Kidney (tissue), 14 donors: ENCODE results near the gene TRPC6. TPM values are rescaled to one million over a fixed set of nuclear protein-coding genes. Genes with fewer than 3 reads are reported as not detected.
A peak's percentile ranks its signal among the peaks of the same experiment; 100 is the strongest.

ENCODE experiments used
- DNase-seq, 5 donors: peaks; one replicate each; pipeline ENCODE4 v3.0.0-alpha.2; 2013 to 2020
- FAIRE-seq: peaks from 2 replicates; lab custom pipeline; 2012; peaks lifted over from hg19 to GRCh38; lab: Jason Lieb, UNC
- H3K27ac ChIP-seq, 2 donors: one replicate each; pipeline ENCODE4 v1.7.0; 2013; ENCODE audit warnings: low read depth in 2 of 2, low read length in 2 of 2, inconsistent platforms in 1 of 2
- H3K27me3 ChIP-seq: one replicate; pipeline ENCODE4 v1.7.1; 2013; ENCODE audit warnings: low read length, inconsistent platforms; ENCODE audit not compliant: control insufficient read depth, insufficient read depth
- H3K36me3 ChIP-seq, 3 donors: one replicate each; pipeline versions ENCODE4 v1.7.0 to v1.7.1; 2013; ENCODE audit warnings: low read length in 3 of 3, control low read depth in 1 of 3, inconsistent platforms in 1 of 3; ENCODE audit not compliant: insufficient read depth in 3 of 3, control insufficient read depth in 2 of 3
- H3K4me1 ChIP-seq, 3 donors: one replicate each; pipeline versions ENCODE4 v1.7.0 to v1.7.1; 2013; ENCODE audit warnings: low read length in 3 of 3, inconsistent platforms in 1 of 3, low read depth in 1 of 3; ENCODE audit not compliant: control insufficient read depth in 2 of 3, insufficient read depth in 2 of 3
- H3K4me3 ChIP-seq, 3 donors: one replicate each; pipeline versions ENCODE4 v1.7.0 to v1.8.1; 2013; ENCODE audit warnings: low read length in 3 of 3, control low read depth in 1 of 3, inconsistent platforms in 1 of 3
- H3K9ac ChIP-seq, 3 donors: one replicate each; pipeline versions ENCODE4 v1.7.0 to v1.7.1; 2013; ENCODE audit warnings: low read length in 3 of 3, control low read depth in 1 of 3, inconsistent platforms in 1 of 3
- H3K9me3 ChIP-seq, 3 donors: one replicate each; pipeline versions ENCODE4 v1.7.0 to v1.7.1; 2013; ENCODE audit warnings: low read length in 3 of 3, control low read depth in 1 of 3, inconsistent platforms in 1 of 3; ENCODE audit not compliant: control insufficient read depth in 2 of 3, insufficient read depth in 1 of 3
- intact Hi-C: fragments of 100-400 bp; cut with DNase I; formaldehyde crosslinking; loops from one replicate; pipeline ENCODE4 v1.11.1; 2022
- polyA plus RNA-seq: library from polyadenylated mRNA; stranded (reverse); fragments of 350-450 nt; fragmentation: Illumina TruSeq; extraction: RNeasy Lipid Tissue Mini Kit (QIAGEN cat#74804); gene quantifications from one replicate; pipeline ENCODE4 v1.2.3, GENCODE V29; 2014; ENCODE audit warnings: low read depth, low replicate concordance; ENCODE audit not compliant: insufficient read depth
- total RNA-seq: library from RNA; stranded (reverse); fragmentation: NEBNext Ultra II Directional; extraction: Animal tissue kit (Norgen Biotek cat#: 25700); gene quantifications from one replicate; pipeline ENCODE4 v1.2.1, GENCODE V29; 2021
- TF ChIP-seq, protein P1 (sequence below): IDR thresholded peaks from 3 replicates; pipeline ENCODE4 v1.5.1; 2012; ENCODE audit warnings: mild to moderate bottlenecking, moderate library complexity, borderline replicate concordance; ENCODE audit not compliant: insufficient read depth; ENCODE audit errors: extremely low read depth
- donor health status: control.
- donor health status: control.
- donor health status: control.
- donor health status: control.
- donor health status: control.
- donor health status: DM: yes; HTN: yes; CAD: no.
- donor health status: Normal renal cell carcinoma (clear cell type).

Gene TRPC6
- total and polyA plus RNA-seq, 2 donors from 2014 or later, result 1.3 to 1.4 TPM

DNA sequence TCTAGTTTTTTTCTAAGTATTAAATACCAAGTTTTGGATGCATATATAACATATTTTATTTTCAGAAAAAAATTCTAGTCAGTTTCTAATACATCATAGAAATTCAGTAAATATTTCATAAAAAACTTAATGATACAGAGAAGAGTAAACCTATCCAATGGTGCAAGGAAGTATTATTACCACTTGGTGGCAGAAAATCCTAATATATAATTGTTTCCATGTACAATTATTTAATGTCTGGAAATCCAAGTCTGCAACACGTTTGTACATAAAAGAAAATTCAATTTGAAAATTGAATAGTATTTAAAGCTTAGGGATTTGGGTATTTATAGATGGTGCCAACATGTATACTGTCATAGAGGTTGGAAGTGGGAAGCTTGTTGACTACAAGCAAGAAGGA lies 127.0 kb downstream of the TRPC6 start:
- intact Hi-C loops, result no loop called here
- TF ChIP-seq, protein P1, sequence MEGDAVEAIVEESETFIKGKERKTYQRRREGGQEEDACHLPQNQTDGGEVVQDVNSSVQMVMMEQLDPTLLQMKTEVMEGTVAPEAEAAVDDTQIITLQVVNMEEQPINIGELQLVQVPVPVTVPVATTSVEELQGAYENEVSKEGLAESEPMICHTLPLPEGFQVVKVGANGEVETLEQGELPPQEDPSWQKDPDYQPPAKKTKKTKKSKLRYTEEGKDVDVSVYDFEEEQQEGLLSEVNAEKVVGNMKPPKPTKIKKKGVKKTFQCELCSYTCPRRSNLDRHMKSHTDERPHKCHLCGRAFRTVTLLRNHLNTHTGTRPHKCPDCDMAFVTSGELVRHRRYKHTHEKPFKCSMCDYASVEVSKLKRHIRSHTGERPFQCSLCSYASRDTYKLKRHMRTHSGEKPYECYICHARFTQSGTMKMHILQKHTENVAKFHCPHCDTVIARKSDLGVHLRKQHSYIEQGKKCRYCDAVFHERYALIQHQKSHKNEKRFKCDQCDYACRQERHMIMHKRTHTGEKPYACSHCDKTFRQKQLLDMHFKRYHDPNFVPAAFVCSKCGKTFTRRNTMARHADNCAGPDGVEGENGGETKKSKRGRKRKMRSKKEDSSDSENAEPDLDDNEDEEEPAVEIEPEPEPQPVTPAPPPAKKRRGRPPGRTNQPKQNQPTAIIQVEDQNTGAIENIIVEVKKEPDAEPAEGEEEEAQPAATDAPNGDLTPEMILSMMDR, result no peak
- Histone ChIP-seq H3K4me3 (no peak overlapping the region), H3K9ac (no peak overlapping the region), H3K9me3 (no peaks in the 10 kb centered on the region), H3K27me3 (no peaks in the 10 kb centered on the region), H3K36me3 (no peaks in the 10 kb centered on the region), H3K4me1 (no peaks in the 10 kb centered on the region), H3K27ac (no peak overlapping the region)
- DNase-seq (peak in 2 of 5 donors; percentile 40 to 41), FAIRE-seq (peak; percentile 97)

- TF ChIP-seq, protein P1, result no peak
- Histone ChIP-seq H3K27me3 (no peaks in the 10 kb centered on the region), H3K4me1 (no peaks in the 10 kb centered on the region), H3K4me3 (no peak overlapping the region), H3K36me3 (no peaks in the 10 kb centered on the region), H3K9ac (no peak overlapping the region), H3K9me3 (no peaks in the 10 kb centered on the region), H3K27ac (no peak overlapping the region)
- intact Hi-C loops, result no loop called here
- FAIRE-seq, result no peak
- no peak for DNase-seq
Observed at GRCh38 chr11:101453682-101454081, 130.1 kb downstream of the TRPC6 start.

DNA sequence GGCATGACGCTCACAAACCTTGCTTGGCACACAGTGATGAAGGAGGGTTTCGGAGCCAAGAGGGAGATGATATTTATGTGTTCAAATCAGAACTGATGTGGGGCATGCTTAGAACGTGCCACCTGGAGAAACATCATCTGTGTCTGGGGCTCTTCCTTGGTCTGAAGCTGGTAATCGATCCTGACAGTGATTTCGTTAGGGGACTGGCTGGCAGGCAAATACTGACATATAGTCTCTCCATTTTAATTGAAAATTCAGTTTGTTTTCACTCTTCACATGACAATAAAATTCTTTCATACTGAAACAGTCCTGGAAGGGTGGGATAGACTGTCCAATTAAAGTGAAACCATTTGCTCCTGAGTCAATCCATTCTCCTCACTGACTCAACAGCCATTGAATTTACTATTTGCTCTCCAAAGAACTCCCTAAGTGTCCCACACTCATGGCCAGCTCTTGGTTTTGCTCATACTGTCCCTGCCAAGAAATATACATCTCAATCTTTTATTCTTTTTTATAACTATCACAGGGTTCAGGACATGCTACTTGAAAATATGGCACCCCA lies 134.8 kb downstream of the TRPC6 start:
- no peaks in the 10 kb centered on the region for H3K9me3 ChIP-seq
- no peaks in the 10 kb centered on the region for H3K36me3 ChIP-seq
- intact Hi-C loops, result no loop called here
- peaks cover 0 to 4% (median 0%) of the 10 kb centered on the region in 3 donors for H3K4me1 ChIP-seq
- no peaks in the 10 kb centered on the region for H3K27me3 ChIP-seq
- no peak overlapping the region for H3K4me3 ChIP-seq
- H3K9ac ChIP-seq, result no peak overlapping the region
- TF ChIP-seq, protein P1, result no peak
- DNase-seq, result no peak
- H3K27ac ChIP-seq, result no peak overlapping the region
- no peak for FAIRE-seq

GRCh38 chr11:101446726-101447125 lies 137.1 kb downstream of the TRPC6 start:
- Histone ChIP-seq H3K4me3 (no peak overlapping the region), H3K27me3 (no peaks in the 10 kb centered on the region), H3K36me3 (no peaks in the 10 kb centered on the region), H3K9ac (no peak overlapping the region), H3K9me3 (no peaks in the 10 kb centered on the region), H3K4me1 (peaks cover 0 to 4% (median 3%) of the 10 kb centered on the region in 3 donors), H3K27ac (no peak overlapping the region)
- DNase-seq, result no peak
- TF ChIP-seq, protein P1, result no peak
- FAIRE-seq, result no peak
- intact Hi-C loops, result no loop called here
